NCI-H187 (cell line): ENCODE results near the gene FAM98C.
"Not testable (repeated sequence)": the region's sequence is repeated elsewhere in the genome, so short reads cannot be mapped to it uniquely, and the experiment has no call there.

ENCODE experiments used
- DNase-seq, 2 experiments: peaks; one replicate each; lab custom pipeline; 2025; lab: John Stamatoyannopoulos, UW

The FAM98C gene

DNA sequence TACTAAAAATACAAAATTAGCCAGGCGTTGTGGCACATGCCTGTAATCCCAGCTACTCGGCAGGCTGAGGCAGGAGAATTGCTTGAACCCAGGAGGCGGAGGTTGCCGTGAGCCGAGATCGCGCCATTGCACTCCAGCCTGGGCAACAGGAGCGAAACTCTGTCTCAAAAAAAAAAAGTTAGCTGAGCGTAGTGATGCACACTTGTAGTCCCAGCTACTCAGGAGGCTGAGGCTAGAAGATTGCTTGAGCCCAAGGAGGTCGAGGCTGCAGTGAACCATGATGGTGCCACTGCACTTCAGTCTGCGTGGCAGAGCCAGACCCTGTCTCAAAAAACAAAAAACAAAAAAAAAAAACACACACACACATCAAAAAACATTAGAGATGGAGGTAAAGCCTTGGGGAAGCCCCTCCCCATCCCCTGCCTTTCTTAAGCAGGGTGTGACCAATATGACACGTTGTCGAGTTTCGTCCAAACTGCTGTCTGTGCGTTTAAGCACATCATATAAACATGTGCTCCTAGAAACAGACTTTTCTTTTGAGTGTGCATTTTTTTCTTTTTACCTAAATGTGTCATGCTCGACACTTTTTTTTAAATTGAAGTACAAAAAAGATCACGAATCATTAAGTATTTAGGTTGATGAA lies 24.3 kb downstream of the FAM98C start:
- not testable (repeated sequence) for DNase-seq

- DNase-seq: no peak
These were observed 26.3 kb downstream of the FAM98C start for GRCh38 chr19:38429055-38429810.

- DNase-seq: no peak
These were observed 26.9 kb downstream of the FAM98C start for GRCh38 chr19:38429811-38430156.

GRCh38 chr19:38430931-38431330 lies 28.0 kb downstream of the FAM98C start:
- DNase-seq: no peak

- DNase-seq: no peak
These were observed 30.4 kb downstream of the FAM98C start, which contains the start of gene RYR1 for GRCh38 chr19:38433268-38433733. RYR1 (plus strand) TSS chr19:38433691; CDS start chr19:38433830, 139 bp downstream.

GRCh38 chr19:38434549-38435051 lies 31.7 kb downstream of the FAM98C start:
- no peak for DNase-seq

DNA sequence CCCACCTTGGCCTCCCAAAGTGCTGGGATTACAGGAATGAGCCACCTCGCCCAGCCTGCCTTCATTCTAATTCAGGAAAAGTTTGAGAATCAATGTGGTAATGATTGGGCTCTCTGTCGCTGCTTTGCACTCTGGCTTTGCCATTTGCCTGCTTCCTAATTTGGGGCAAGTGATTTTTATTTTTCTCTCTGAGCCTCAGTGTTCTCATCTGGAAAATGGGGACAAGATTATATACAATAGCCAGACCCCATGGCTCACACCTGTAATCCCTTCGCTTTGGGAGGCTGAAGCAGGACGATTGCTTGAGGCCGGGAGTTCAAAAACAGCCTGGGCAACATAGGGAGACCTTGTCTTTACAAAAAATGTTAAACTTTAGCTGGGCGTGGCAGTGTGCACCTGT lies 34.4 kb downstream of the FAM98C start:
- DNase-seq: no peak

DNA sequence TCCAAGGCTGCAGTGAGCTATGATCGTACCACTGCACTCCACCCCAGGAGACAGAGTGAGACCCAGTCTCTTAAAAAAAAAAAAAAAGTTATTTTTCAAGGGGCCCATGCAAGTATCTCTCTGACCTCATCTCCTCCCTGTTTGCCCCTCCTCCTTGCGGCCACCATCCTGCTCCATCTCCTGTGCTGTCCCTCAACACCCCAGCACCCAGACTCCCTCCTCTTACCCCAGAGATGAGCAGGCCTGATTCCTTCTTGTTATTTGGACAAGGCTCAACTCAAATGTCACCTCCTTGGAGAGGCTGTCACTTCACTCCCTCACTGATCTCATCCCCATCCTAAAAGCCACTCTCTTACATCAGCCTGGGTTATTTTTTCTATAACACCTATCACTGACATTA lies 35.0 kb downstream of the FAM98C start:
- no peak for DNase-seq

DNA sequence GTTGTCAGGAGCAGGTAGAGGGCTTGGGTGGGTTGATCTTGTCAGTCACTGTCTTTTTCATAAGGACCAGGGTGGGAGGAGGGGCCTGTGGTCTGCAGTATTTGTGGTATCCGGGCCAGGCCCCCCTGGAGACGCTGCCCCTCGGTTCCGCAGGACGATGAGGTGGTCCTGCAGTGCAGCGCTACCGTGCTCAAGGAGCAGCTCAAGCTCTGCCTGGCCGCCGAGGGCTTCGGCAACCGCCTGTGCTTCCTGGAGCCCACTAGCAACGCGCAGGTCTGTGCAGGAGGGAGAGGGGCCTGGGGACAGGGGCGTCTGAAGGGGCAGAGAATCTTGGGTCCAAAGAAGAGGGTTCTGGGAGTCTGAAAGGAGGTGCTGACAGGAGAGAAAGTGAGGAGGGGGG lies 37.7 kb downstream of the FAM98C start:
- DNase-seq: no peak

DNA sequence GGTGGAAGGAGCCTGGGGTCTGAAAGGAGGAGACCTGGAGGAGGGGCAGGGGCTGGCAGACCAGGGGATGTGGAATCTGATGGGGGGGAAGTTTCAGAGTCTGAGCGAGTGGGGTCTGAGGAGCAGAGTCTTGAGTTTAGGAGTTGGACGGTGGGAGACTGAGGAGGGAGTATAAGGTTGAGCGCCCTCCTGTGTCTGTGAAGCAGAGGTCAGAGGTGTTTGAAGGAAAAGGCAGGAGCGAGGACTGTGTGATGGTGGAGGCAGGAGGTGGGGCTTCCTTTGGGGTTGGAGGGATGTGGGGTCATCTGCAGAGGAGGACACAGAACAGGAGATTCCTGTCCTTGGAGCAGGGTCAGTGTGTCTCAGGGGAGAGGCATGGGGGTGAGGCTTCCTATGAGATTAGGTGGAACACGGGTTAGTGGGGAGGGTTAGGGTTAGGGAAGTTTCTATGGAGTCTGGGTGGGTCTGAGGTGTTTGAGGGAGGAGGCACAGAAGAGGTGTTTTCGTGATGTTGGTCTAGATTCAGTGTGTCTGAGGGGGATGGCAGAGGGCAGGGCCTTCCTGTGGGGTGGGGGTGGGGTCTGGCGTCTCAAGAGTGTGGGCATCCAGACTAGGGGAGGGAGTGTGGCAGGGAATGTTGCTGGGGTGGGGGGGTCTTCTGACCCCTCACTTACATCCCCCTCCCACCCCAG lies 38.9 kb downstream of the FAM98C start:
- no peak for DNase-seq

DNA sequence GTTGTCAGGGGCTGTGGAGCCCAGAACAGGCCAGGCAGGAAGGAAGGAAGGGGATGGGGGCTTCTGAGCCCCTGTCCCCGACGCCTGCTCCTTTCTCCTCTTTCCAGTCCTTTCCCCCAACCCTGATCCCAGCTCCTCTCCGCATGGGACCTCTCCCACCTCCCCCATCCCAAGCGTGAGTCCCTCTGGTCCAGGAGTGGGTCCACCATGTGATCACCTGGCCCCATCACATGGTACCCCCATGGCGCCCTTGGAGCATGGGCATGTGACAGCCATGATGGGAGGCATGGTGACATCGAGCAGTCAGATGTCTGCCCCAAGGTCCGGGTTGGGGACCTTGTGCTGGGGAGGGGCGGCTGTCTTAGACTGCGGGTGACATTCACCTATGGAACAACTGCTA lies 39.8 kb downstream of the FAM98C start:
- no peak for DNase-seq

DNA sequence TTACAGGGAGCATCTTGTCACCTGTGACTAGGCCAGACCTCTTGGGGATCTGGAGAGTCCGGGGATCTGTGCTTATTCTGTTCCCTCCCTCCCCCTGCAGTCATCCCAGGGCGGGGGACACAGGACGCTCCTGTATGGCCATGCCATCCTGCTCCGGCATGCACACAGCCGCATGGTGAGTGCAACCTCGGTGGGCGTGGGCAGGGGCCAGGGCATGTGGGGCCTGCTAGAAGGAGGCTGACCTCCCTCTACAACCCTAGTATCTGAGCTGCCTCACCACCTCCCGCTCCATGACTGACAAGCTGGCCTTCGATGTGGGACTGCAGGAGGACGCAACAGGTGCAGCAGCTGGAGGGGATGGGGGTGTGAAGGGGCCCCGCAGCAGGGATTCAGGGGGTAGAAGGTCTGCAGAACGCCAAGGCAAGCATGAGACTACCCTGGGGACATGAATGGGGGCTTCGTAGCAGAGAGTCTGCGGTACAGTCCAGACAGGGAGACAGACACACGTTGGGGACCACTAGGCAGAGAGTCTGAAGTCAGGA lies 40.6 kb downstream of the FAM98C start:
- no peak for DNase-seq

DNA sequence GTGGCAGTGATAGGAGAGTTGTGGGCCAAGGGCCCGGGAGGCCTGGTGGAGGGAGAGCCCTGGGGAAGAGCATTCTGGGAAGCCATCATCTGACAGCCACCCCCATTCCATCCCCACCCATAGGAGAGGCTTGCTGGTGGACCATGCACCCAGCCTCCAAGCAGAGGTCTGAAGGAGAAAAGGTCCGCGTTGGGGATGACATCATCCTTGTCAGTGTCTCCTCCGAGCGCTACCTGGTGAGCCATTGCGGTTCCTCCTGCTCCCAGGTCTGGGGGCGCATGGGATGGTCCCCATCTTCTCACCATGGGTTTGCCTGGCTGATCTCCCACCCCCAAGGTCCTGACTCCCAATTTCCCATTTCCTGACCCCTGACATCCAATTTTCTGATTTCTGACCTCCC lies 41.1 kb downstream of the FAM98C start:
- no peak for DNase-seq

DNA sequence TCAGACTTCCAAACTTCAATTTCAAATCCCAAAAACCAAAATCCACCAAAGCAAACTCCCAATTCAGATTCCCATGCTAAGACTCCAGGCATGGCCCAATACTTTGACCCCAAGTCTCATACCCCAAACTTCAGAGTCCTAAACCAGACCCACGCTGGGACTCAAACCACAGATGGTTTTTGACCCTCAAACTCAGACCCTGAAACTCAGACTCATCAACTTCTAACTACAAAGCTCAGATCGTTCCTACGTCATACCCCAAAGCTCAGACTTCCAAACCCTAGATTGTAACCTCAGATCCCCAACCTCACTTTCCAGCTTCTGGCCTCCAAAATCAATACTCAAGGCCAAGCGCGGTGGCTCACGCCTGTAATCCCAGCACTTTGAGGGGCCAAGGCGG lies 42.5 kb downstream of the FAM98C start:
- DNase-seq: no peak

GRCh38 chr19:38448225-38448624 lies 45.3 kb downstream of the FAM98C start:
- no peak for DNase-seq

DNA sequence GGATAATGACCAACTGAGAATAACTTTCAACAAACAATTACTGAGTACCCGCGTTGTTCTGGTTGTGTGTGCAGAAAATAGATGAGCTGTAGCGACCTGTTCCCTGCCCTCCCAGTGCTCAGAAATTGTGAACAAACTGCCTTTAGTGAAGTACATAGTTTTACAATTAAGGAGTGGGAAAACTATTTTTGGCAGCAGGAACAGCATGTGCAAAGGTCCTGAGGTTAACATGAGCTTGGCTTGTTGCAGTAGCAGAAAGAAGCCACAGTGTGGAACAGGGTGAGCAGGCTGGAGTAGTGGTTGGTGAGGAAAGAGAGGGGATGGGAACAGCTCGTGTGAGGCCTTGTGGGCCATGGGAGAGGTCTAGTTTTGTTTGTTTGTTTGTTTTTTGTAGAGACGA lies 46.6 kb downstream of the FAM98C start:
- no peak for DNase-seq

DNA sequence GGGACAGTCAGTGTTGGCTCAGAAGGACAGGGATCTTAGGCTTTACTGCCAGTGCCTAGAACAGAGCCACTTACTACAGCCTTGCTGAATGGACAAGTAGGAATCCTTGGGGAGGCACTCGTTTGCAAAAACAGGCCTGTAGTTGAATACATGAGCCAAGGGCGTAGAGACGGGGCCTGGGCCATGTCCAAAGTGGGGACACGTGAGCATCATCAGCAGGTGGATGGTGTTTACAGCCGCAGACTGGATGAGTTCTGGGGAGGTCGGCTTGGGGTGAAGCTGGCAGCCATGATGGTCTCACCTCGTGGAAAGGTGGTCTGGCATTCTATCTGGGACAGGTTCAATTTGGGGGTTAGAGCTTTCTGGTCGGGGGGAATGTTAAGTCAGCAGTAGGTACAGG lies 48.1 kb downstream of the FAM98C start:
- no peak for DNase-seq

GRCh38 chr19:38451629-38452028 lies 48.7 kb downstream of the FAM98C start:
- DNase-seq: no peak

DNA sequence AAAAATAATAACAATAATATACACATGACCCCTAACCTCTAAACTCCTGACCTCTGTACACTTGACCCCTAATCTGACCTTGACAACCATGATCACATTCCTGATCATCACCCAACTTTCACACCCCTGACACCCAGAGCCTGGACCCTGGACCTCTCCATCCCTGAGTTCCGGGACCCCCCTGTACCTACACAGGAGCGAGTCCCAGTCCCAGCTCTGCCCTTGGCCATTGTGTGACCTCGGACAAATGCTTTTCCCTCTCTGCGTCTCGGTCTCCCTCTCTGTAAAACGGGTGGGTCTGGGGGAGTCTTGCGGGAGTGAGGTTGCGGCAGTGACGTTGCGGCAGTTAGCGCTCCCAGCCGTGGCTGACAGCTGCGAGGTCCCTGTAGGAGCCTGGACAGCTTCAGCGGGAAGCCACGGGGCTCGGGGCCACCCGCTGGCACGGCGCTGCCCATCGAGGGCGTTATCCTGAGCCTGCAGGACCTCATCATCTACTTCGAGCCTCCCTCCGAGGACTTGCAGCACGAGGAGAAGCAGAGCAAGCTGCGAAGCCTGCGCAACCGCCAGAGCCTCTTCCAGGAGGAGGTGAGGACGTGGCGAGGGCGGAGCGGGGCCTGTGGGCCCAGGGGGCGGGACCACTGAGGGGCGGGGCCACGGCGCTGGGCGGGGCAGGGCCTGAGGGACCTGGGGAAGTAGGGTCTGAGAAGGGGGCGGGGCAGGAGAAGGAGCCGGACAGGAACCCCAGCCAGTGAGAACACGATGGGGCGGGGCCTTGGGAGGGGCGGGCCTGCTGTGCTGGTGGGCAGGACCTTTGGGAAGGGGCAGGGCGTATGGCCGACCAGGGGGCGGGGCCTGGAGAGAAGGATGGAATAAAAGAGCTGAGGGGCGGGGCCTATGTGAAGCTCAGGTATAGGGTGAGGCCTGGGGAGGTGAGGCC lies 49.8 kb downstream of the FAM98C start:
- DNase-seq: peak in 1 of 2 experiments; percentile 9

DNA sequence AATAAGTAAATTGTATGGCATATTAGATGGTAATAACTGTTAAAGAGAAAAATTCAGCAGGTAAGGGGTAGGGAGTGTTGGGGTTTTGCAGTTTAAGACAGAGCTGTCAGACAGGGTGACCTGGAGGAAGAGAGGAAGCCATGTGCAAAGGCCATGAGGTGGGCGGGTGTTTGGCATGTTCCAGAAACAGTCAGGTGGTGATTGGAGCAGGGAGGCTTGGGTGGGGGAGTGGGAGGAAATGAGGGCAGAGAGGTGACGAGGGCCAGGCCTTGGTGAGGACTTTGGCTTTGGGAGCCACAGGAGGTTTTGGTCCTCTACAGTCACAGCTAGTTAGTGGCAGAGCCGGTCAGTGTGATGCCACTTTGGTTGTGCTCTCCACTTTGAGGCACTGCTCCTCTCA lies 50.7 kb downstream of the FAM98C start:
- no peak for DNase-seq

DNA sequence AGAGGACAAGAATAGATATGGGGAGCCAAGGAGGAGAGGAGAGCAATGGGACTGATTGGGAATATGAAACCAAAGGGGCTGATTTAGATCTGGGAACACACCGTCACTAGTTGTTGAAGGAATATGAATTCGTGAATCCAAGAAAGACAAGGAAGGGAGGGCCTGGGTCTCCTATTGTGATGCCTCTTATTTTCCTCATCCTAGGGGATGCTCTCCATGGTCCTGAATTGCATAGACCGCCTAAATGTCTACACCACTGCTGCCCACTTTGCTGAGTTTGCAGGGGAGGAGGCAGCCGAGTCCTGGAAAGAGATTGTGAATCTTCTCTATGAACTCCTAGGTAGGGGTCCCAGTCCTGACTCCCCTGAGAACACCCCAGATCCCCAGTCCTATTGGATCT lies 52.1 kb downstream of the FAM98C start:
- DNase-seq: no peak
